Measurements from ENCODE around the gene SYNM. TPM values are rescaled to one million over a fixed set of nuclear protein-coding genes. Genes with fewer than 3 reads are reported as not detected.

Gene SYNM
- polyA plus RNA-seq, 1 donor from 2014 or later: 5.7 TPM

DNA sequence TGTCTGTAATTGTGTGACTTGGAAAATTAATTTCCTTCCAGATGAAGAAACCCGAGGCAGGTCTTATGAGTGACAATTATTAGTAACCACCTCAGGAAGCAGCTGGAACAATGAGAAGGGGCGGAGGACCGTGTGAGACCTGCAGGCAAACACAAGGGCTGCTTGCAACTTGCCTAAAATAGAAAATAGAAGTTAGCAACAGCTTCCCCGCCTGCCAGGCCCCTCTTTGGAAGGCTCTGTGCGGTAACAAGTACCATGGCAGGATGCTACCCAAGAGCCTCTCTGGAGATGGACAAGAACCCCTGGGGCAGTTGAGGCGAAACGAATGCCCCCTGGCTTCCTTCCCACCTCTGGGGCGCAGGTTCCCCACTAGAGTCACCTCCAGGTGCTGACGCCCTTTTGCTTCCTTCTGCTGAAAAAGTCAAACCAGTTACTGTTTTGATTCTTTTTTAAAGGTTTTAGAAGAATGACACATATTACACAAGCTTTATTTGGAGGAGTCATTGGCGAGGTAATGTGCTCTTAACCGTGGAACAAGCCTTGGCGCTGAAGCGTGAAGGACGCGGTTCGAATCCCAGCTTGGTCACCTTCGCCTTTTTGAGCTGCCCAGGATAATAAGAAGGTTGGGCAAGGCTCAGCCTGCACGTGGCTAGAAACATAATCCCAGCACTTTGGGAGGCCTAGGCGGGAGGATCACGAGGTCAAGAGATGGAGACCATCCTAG is 47.0 kb upstream of the SYNM start:
- H3F3A ChIP-seq (ENCODE audit: insufficient read depth, low read length, poor library complexity, severe bottlenecking): no peaks in the 10 kb centered on the region
- H4K20me1 ChIP-seq (ENCODE audit: insufficient read depth): no peaks in the 10 kb centered on the region
- no peaks in the 10 kb centered on the region for H3K9me3 ChIP-seq (ENCODE audit: low read length)
- peak overlapping the region; percentile 57 for H3K4me3 ChIP-seq (ENCODE audit: low read length)
- H3K9ac ChIP-seq (ENCODE audit: low read length): no peak overlapping the region
- TF ChIP-seq SMC3 (conservative IDR thresholded peaks at IDR 0.05; ENCODE audit: poor library complexity) (no peak), EZH2 (IDR thresholded peaks at IDR 0.05; ENCODE audit: borderline replicate concordance, insufficient read depth, low read length, poor library complexity, severe bottlenecking) (no peak), MXI1 (conservative IDR thresholded peaks at IDR 0.05; ENCODE audit: poor library complexity, severe bottlenecking) (no peak), POLR2AphosphoS5 (IDR thresholded peaks at IDR 0.05) (no peak), RAD21 (conservative IDR thresholded peaks at IDR 0.05) (no peak), TAF1 (IDR thresholded peaks at IDR 0.05; ENCODE audit: low read depth) (no peak), EP300 (conservative IDR thresholded peaks at IDR 0.05; ENCODE audit: poor library complexity, severe bottlenecking) (no peak)
- TF ChIP-seq, protein P1, sequence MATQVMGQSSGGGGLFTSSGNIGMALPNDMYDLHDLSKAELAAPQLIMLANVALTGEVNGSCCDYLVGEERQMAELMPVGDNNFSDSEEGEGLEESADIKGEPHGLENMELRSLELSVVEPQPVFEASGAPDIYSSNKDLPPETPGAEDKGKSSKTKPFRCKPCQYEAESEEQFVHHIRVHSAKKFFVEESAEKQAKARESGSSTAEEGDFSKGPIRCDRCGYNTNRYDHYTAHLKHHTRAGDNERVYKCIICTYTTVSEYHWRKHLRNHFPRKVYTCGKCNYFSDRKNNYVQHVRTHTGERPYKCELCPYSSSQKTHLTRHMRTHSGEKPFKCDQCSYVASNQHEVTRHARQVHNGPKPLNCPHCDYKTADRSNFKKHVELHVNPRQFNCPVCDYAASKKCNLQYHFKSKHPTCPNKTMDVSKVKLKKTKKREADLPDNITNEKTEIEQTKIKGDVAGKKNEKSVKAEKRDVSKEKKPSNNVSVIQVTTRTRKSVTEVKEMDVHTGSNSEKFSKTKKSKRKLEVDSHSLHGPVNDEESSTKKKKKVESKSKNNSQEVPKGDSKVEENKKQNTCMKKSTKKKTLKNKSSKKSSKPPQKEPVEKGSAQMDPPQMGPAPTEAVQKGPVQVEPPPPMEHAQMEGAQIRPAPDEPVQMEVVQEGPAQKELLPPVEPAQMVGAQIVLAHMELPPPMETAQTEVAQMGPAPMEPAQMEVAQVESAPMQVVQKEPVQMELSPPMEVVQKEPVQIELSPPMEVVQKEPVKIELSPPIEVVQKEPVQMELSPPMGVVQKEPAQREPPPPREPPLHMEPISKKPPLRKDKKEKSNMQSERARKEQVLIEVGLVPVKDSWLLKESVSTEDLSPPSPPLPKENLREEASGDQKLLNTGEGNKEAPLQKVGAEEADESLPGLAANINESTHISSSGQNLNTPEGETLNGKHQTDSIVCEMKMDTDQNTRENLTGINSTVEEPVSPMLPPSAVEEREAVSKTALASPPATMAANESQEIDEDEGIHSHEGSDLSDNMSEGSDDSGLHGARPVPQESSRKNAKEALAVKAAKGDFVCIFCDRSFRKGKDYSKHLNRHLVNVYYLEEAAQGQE (IDR thresholded peaks at IDR 0.05; ENCODE audit: borderline replicate concordance): no peak
- TF ChIP-seq, protein P2, sequence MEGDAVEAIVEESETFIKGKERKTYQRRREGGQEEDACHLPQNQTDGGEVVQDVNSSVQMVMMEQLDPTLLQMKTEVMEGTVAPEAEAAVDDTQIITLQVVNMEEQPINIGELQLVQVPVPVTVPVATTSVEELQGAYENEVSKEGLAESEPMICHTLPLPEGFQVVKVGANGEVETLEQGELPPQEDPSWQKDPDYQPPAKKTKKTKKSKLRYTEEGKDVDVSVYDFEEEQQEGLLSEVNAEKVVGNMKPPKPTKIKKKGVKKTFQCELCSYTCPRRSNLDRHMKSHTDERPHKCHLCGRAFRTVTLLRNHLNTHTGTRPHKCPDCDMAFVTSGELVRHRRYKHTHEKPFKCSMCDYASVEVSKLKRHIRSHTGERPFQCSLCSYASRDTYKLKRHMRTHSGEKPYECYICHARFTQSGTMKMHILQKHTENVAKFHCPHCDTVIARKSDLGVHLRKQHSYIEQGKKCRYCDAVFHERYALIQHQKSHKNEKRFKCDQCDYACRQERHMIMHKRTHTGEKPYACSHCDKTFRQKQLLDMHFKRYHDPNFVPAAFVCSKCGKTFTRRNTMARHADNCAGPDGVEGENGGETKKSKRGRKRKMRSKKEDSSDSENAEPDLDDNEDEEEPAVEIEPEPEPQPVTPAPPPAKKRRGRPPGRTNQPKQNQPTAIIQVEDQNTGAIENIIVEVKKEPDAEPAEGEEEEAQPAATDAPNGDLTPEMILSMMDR (IDR thresholded peaks at IDR 0.05; ENCODE audit: poor library complexity, severe bottlenecking): no peak
- no peak overlapping the region for H2AFZ ChIP-seq (ENCODE audit: low read depth, low read length)
- no peaks in the 10 kb centered on the region for H3K27me3 ChIP-seq (ENCODE audit: insufficient read depth, low read depth, low read length)
- H3K9me2 ChIP-seq (ENCODE audit: insufficient read depth, low read length): no peaks in the 10 kb centered on the region
- H3K27ac ChIP-seq (ENCODE audit: low read length): no peak overlapping the region
- H3K79me2 ChIP-seq (replicated peaks; ENCODE audit: insufficient read depth, low read length): no peaks in the 10 kb centered on the region
- no peaks in the 10 kb centered on the region for H3K36me3 ChIP-seq (ENCODE audit: insufficient read depth, low read length)
- no peak overlapping the region for H3K4me2 ChIP-seq (ENCODE audit: low read length)

DNA sequence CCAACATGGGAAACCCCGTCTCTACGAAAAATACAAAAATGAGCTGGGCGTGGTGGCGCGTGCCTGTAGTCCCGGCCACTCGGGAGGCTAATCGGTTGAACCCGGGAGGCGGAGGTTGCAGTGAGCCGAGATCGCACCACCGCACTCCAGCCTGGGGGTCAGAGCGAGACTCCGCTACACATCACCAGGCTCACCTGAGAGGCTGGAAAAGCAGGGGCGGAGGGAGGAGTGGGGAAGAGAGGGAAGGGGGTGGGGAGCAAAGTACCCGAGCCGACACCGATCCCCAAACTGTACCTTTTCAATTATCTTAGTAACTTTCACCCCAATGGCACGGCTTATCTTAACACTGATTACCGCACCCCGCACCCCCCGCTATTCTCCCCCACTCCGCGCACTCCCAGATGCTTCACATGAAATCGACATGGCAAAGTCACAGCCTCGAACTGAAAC is 46.4 kb upstream of the SYNM start:
- no peak overlapping the region for H2AFZ ChIP-seq (ENCODE audit: low read depth, low read length)

More for the DNA sequence above, 46.4 kb upstream of the SYNM start:
- H3K27ac ChIP-seq (ENCODE audit: low read length): no peak overlapping the region
- no peaks in the 10 kb centered on the region for H3K27me3 ChIP-seq (ENCODE audit: insufficient read depth, low read depth, low read length)
- H3K79me2 ChIP-seq (replicated peaks; ENCODE audit: insufficient read depth, low read length): no peaks in the 10 kb centered on the region
- no peak overlapping the region for H3K9ac ChIP-seq (ENCODE audit: low read length)
- H3K9me2 ChIP-seq (ENCODE audit: insufficient read depth, low read length): no peaks in the 10 kb centered on the region
- no peaks in the 10 kb centered on the region for H3K9me3 ChIP-seq (ENCODE audit: low read length)
- H4K20me1 ChIP-seq (ENCODE audit: insufficient read depth): no peaks in the 10 kb centered on the region
- peak overlapping the region; percentile 57 for H3K4me3 ChIP-seq (ENCODE audit: low read length)
- H3F3A ChIP-seq (ENCODE audit: insufficient read depth, low read length, poor library complexity, severe bottlenecking): no peaks in the 10 kb centered on the region
- no peak for TF ChIP-seq SMC3 (conservative IDR thresholded peaks at IDR 0.05; ENCODE audit: poor library complexity)
- TF ChIP-seq MXI1 (conservative IDR thresholded peaks at IDR 0.05; ENCODE audit: poor library complexity, severe bottlenecking): no peak
- no peak for TF ChIP-seq RAD21 (conservative IDR thresholded peaks at IDR 0.05)
- TF ChIP-seq POLR2AphosphoS5 (IDR thresholded peaks at IDR 0.05): no peak
- no peak for TF ChIP-seq EZH2 (IDR thresholded peaks at IDR 0.05; ENCODE audit: borderline replicate concordance, insufficient read depth, low read length, poor library complexity, severe bottlenecking)
- TF ChIP-seq, protein P2 (IDR thresholded peaks at IDR 0.05; ENCODE audit: poor library complexity, severe bottlenecking): no peak
- TF ChIP-seq, protein P1 (IDR thresholded peaks at IDR 0.05; ENCODE audit: borderline replicate concordance): no peak
- no peak for TF ChIP-seq TAF1 (IDR thresholded peaks at IDR 0.05; ENCODE audit: low read depth)
- no peak for TF ChIP-seq EP300 (conservative IDR thresholded peaks at IDR 0.05; ENCODE audit: poor library complexity, severe bottlenecking)
- H3K4me2 ChIP-seq (ENCODE audit: low read length): no peak overlapping the region
- H3K36me3 ChIP-seq (ENCODE audit: insufficient read depth, low read length): no peaks in the 10 kb centered on the region
